Stimulated activated CD4-positive, alpha-beta T cell treated with anti-CD3 and anti-CD28 coated beads, Interleukin-1b, Interleukin-23, amount 100 ng/mL, for 48 hours (primary cell): ENCODE data around the gene BACE1-AS.
A peak's percentile ranks its signal among the peaks of the same experiment; 100 is the strongest.
"Not testable (repeated sequence)": the region's sequence is repeated elsewhere in the genome, so short reads cannot be mapped to it uniquely, and the experiment has no call there.

Source experiments
- DNase-seq: peaks from one replicate; pipeline ENCODE4 v3.0.0-alpha.2; 2020

The BACE1-AS gene

DNA sequence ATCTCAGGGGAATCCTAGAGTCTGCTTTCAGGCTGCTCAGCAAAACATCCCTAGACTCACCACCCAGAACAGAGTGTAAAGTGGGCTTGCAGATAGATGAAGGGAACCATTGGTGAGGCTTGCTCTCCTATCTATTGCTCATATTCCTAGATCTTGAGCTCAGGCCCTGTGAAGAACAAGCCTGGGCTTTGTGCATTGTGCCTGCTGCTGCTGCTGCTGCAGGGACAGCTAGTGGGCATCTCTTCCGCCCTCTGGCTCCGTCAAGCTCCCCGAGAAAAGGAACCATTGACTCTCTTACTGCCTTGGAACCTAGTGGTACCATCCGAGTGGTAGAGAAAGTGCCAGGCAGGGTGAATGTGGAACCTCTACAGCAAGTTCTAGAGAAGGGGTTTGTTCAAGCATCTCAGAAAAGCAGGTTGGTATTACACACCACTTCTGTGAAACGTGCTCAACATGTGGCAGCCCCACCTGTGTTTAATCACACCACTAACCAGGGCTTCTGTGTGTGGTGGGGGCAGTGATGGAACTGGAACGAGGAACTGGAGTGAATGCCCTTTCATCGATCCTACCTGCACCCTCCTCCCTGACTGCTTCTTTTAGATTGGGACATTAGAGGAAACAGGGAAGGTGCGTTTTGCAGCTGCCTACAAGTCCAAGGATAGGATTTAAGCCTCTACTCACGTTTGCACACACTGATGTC, 4.4 kb downstream of the BACE1-AS start:
- no peak for DNase-seq

GRCh38 chr11:117296881-117297280, 5.7 kb downstream of the BACE1-AS start:
- DNase-seq = no peak

DNA sequence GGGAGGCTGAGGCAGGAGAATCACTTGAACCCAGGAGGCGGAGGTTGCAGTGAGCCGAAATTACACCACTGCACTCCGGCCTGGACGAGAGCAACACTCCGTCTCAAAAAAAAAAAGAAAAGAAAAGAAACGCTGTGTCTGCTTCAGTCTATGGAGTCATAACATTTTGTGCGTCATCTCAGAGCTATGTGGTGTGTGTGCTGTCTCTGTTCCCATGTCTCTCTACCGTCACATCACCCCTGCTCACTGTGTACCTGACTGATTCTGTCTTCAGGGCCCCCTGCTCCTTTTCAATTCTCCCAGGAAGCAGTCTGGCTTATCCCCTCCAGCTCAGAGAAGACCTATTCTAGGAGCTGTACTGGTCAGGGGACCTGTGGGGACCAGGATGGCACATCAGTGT, 7.0 kb downstream of the BACE1-AS start:
- DNase-seq = no peak

DNA sequence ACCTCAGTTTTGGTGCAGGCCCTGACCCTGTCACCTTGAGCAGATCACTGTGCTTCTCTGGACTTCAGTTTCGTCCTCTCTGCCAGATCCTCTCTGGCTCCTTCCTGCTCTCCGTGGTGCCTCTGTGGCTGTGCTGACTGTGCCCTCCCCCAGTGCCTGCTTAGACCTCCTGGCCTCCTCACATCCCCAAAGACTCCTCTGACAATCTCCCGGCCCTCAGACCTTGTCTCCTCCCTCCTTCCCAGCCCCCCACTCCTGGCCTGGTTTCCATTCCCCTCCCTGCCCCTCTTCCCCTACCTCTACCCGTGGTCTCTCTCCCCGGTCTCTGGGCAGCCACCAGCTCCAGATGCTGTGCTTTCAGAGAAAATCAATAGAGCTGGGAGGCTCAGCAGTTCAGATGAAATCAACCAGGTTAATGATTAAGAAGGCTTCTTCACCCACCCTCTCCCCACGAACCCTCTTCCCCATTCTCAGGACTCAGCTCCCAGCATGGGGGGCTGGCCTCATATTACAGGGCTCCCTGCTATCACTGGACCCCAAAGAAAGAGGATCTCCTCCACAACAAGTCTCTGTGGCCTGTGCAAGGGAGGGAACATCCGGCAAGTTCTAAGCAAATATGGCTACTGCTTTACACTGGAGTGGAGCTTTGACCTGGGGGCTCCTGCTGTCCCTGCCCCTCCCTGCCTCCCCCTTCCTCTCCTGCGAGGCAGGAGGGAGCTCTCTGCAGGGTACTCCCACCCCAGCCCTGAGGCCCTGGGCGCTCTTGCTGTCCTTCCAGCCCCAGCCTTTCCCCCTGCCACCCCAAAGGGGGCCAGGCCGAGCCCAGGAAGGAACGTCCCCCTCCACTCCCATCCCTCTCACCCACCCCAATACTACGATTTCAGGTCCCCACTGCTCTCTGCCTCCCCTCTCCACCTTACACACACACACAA, 8.5 kb downstream of the BACE1-AS start:
- no peak for DNase-seq

GRCh38 chr11:117300283-117300663, 9.1 kb downstream of the BACE1-AS start:
- DNase-seq = no peak

- DNase-seq = no peak
Measured at GRCh38 chr11:117300773-117301172, 9.6 kb downstream of the BACE1-AS start.

DNA sequence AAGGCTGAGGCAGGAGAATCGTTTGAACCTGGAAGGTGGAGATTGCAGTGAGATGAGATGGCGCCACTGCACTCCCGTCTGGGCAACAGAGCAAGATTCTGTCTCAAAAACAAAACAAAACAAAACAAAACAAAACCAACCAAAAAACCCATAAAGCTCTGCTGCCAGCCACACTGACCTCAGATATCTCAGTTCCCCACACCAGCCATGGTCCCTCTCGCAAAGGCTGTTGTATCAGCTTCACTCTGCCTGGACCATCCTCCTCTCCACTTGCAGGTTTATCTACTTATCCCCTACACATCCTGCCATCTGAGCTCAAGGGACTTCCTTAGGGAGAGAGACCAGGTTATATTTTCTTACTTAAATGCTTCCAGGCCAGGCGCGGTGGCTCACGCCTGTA, 11.1 kb downstream of the BACE1-AS start:
- DNase-seq = no peak

DNA sequence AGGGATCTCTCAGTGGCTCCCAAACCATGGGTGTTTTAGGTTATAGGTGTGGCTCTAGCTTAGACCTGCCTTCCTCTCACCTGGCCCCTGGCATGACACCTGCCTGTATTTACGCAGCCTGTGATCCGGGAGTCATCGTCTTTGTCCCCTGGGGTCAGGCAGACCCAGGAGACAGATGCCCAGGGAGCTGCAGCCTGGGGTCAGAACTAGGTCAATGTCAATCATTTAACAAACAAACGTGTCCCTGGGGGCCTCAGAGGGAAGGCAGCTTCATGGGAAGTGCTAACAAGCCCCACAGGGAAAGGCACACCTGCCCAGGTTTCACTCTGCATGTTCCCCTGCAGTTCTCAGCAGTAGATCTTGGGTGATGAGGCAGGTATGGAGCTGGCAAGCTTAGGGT, 12.0 kb downstream of the BACE1-AS start:
- DNase-seq = no peak

DNA sequence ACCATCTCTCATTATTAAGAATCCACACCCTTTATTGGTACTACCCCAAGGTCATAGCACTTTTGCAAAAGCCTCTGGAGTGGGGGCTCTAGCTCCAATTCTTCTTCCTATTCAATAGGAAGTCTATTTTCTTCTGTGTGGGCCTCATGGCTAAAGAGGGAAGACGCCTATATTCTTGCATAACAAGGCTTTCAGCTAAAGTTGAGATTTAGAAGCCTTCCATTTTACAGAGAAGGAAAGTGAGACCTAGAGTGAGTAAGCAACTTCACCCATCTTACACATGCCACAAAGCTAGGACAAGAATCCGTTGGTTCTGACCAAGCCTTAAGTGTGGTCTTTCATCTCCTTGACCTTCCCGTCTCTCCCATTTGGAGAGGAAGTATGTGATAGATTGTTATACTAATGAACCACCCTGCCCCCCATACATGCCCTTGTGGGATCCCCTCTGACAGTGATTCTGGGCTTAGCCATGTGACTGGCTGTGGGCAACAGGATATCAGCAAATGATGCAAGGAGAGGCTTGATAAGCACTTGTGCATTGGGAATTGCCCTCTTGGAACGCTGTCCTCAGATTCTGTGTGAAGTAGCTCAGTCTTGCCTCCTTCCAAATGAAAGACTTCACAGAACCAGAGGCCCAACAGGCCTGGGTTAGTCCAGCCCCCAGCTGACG, 12.6 kb downstream of the BACE1-AS start:
- DNase-seq = no peak

- no peak for DNase-seq
Measured at GRCh38 chr11:117305145-117305544, 14.0 kb downstream of the BACE1-AS start.

GRCh38 chr11:117309310-117309709, 18.2 kb downstream of the BACE1-AS start:
- DNase-seq = no peak

DNA sequence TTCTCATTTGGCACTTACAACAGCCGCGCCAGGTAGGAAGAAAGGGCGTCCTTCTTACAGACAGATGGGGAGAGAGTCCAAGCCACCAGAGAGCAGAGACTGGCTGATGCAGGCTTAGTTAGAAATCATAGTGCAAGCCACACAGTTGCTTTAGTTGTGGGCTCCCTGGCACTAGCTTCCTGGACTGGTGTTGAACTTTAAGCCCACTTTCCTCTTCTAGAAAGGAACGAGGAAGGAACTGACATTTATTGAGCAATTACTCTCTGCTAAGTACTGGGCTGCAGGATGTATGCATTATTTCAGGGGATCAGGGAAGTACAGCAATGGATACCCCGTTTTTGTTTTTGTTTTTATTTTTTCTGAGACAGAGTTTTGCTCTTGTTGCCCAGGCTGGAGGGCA, 21.9 kb downstream of the BACE1-AS start:
- DNase-seq = no peak

DNA sequence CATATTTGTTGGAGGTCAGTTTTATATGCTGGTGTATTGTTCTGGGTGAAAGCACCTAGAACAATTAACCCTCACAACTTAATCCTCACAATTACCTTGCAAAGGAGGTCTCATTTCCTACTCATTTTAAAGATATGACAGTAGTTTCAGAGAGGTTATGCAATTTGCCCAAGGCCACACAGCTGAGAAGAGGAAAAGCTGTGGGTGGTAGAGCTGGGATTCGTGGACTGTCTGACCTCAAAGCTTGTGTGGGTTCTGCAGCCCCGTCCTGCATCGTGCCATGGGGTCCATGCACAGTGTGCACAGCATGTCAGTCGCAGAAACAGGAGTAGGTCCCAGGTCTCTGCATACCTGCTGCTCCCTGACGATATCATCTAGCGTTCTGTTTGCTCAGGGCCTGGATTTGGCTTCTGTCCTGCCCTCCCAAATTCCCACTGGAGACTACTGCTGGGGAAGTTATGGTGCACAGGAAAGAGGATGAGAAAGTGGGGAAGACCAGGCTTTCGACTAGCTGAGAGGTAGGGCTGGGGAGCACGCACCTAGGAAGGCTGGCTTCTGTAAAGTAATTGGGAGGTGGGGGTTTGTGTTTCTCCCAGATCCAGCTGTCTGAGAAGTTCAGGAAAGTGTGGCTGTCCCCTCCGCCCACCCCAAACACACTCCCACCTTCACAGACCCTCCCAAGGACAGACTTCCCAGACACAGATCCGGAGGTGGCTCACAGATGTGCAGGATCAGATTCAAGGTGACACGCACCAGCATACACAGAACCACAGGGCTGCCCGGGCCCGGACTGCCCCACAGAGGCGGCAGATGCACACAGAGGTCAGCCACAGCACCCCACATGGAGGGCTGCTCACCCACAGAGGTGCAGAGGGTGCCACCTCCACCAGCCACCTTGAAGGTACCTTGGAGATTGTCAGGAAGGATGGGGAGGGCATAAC, 23.0 kb downstream of the BACE1-AS start:
- no peak for DNase-seq

DNA sequence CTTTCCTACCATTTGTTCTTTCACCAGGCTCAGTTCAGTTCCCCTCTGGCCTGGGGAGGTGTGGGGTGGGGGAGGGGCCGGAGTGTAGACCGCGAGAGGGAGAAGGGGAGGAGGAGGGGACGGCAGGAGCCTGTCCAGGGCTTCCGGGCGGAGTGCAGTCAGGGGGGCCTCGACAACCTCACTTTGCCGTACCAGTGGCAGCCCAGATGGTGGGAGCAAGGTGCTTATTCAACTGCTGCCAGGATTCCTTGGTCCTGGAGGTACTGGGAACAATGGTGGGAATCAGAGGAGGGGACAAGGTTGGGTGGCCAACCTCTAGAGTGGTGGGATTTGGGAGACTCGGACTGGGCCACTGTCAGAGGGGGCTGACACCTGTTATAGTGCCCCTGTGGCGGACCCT, 23.7 kb downstream of the BACE1-AS start:
- no peak for DNase-seq

- DNase-seq = no peak
Measured at GRCh38 chr11:117315285-117316196, 24.4 kb downstream of the BACE1-AS start.

GRCh38 chr11:117316197-117316961, 25.2 kb downstream of the BACE1-AS start, which contains the start of gene BACE1:
BACE1 (minus strand) TSS chr11:117316256; CDS start chr11:117315795, 461 bp downstream.
- DNase-seq = peak; percentile 6

GRCh38 chr11:117318738-117319137, 27.6 kb downstream of the BACE1-AS start:
- no peak for DNase-seq

GRCh38 chr11:117319214-117319840, 28.2 kb downstream of the BACE1-AS start:
- no peak for DNase-seq

- not testable (repeated sequence) for DNase-seq
Measured at GRCh38 chr11:117327255-117327566, 36.1 kb downstream of the BACE1-AS start.
